ENCODE results near the gene NFATC4.

NFATC4 gene

GRCh38 chr14:24411443-24412389 is 43.7 kb downstream of the NFATC4 start:
- peak; percentile 28 for DNase-seq

- DNase-seq, result no peak
Observed at GRCh38 chr14:24414077-24414476, 46.1 kb downstream of the NFATC4 start.

GRCh38 chr14:24414732-24415420 is 46.9 kb downstream of the NFATC4 start:
- no peak for DNase-seq

GRCh38 chr14:24415421-24416253 is 47.7 kb downstream of the NFATC4 start:
- DNase-seq, result no peak

GRCh38 chr14:24416254-24416931 is 48.4 kb downstream of the NFATC4 start:
- no peak for DNase-seq

- no peak for DNase-seq
Observed at GRCh38 chr14:24416932-24417619, 49.1 kb downstream of the NFATC4 start.

- DNase-seq, result no peak
Observed at GRCh38 chr14:24417832-24418491, 50.0 kb downstream of the NFATC4 start.

GRCh38 chr14:24418492-24418873 is 50.5 kb downstream of the NFATC4 start:
- no peak for DNase-seq

- no peak for DNase-seq
Observed at GRCh38 chr14:24422261-24422660, 54.3 kb downstream of the NFATC4 start.

- no peak for DNase-seq
Observed at GRCh38 chr14:24422694-24423601, 55.0 kb downstream of the NFATC4 start.

GRCh38 chr14:24425704-24426103 is 57.7 kb downstream of the NFATC4 start:
- no peak for DNase-seq

- no peak for DNase-seq
Observed at GRCh38 chr14:24426150-24426911, 58.3 kb downstream of the NFATC4 start.

GRCh38 chr14:24426912-24427536 is 59.0 kb downstream of the NFATC4 start:
- no peak for DNase-seq

- no peak for DNase-seq
Observed at GRCh38 chr14:24427537-24428508, 59.8 kb downstream of the NFATC4 start.

- no peak for DNase-seq
Observed at GRCh38 chr14:24428628-24429394, 60.8 kb downstream of the NFATC4 start.
